HCT116 (cell line): ENCODE measurements around the gene DNAH7. TPM values are rescaled to one million over a fixed set of nuclear protein-coding genes. Genes with fewer than 3 reads are reported as not detected.

ENCODE experiments used
- ATAC-seq: fragments of 200-7000 bp; cut with Tn5 transposase; 2 replicates; pipeline ENCODE4 v1.9.1; 2020; ENCODE audit warnings: mild to moderate bottlenecking, moderate library complexity
- BruUV-seq: library from RNA; stranded (reverse); fragments of 400-500 nt; replicated peaks from 2 replicates; lab custom pipeline; 2021; lab: Mats Ljungman, UMichigan
- CTCF ChIA-PET: fragments of 300-600 bp; sonication (Branson Sonifier 250); formaldehyde crosslinking; loops from one replicate; lab custom pipeline; 2021; ENCODE audit warnings: antibody characterized with exemption; lab: Charles Lee
- POLR2A ChIA-PET: fragments of 300-600, 350-600 bp; sonication (Branson Sonifier 250); formaldehyde crosslinking; loops from one replicate; lab custom pipeline; 2021; ENCODE audit warnings: antibody characterized with exemption; lab: Charles Lee
- RAD21 ChIA-PET, 2 experiments: fragments of 300-600 bp; sonication (Branson Sonifier 250); formaldehyde crosslinking; loops; one replicate each; lab custom pipeline; 2023; ENCODE audit warnings: low total read pairs in 2 of 2; ENCODE audit not compliant: uncharacterized antibody in 2 of 2, unreplicated experiment in 2 of 2, low non-redundant PET in 1 of 2; lab: Charles Lee
- DNase-seq: peaks from one replicate; pipeline ENCODE4 v3.0.0-alpha.2; 2010; ENCODE audit warnings: low read depth, low spot score
- H2AFZ ChIP-seq: fragments of 200-600 bp; shearing (Covaris generic), sonication (generic); 2 replicates; pipeline ENCODE4 v1.6.1; 2017; ENCODE audit warnings: low read depth, mixed run types, mixed read lengths, antibody characterized with exemption, low read length; ENCODE audit not compliant: poor library complexity, severe bottlenecking
- H3K27ac ChIP-seq: 2 replicates; pipeline ENCODE4 v1.5.1; 2012; ENCODE audit warnings: low read depth, low read length
- H3K27me3 ChIP-seq: fragments of 200-600 bp; sonication (generic); 2 replicates; pipeline ENCODE4 v1.6.1; 2016; ENCODE audit warnings: mixed run types, low read length, mixed read lengths; ENCODE audit not compliant: insufficient read depth
- H3K36me3 ChIP-seq, 2 experiments: fragments of 200-500 bp in 1 of 2; fragments of 200-600 bp in 1 of 2; sonication (Bioruptor generic) in 1 of 2; sonication (generic) in 1 of 2; 2 replicates each; pipeline versions ENCODE4 v1.5.1 to v1.6.1; 2014 to 2016; ENCODE audit warnings: low read length in 2 of 2, inconsistent platforms in 1 of 2, mixed read lengths in 1 of 2, mixed run types in 1 of 2; ENCODE audit not compliant: insufficient read depth in 2 of 2, control insufficient read depth in 1 of 2
- H3K4me1 ChIP-seq, 2 experiments: fragments of 200-600 bp in 1 of 2; sonication (generic) in 1 of 2; 2 replicates each; pipeline versions ENCODE4 v1.5.1 to v1.6.1; 2012 to 2017; ENCODE audit warnings: low read length in 2 of 2, inconsistent platforms in 1 of 2, mild to moderate bottlenecking in 1 of 2, mixed read lengths in 1 of 2, mixed run types in 1 of 2, moderate library complexity in 1 of 2; ENCODE audit not compliant: insufficient read depth in 2 of 2, control insufficient read depth in 1 of 2
- H3K4me2 ChIP-seq: fragments of 200-600 bp; sonication (generic); 2 replicates; pipeline ENCODE4 v1.6.1; 2017; ENCODE audit warnings: mixed run types, low read length, mixed read lengths
- H3K4me3 ChIP-seq, 2 experiments: fragments of 200-600 bp in 1 of 2; sonication (generic) in 1 of 2; replicated peaks in 1 of 2; 2 replicates each; pipeline ENCODE4 v1.5.1; 2011 to 2016; ENCODE audit warnings: low read length in 2 of 2, control low read depth in 1 of 2, low read depth in 1 of 2, mild to moderate bottlenecking in 1 of 2, mixed read lengths in 1 of 2, mixed run types in 1 of 2
- H3K79me2 ChIP-seq: fragments of 200-600 bp; sonication (generic); 2 replicates; pipeline ENCODE4 v1.6.1; 2017; ENCODE audit warnings: mild to moderate bottlenecking, mixed run types, low read length, moderate library complexity, mixed read lengths; ENCODE audit not compliant: insufficient read depth
- H3K9ac ChIP-seq: fragments of 200-600 bp; sonication (generic); 2 replicates; pipeline ENCODE4 v1.6.1; 2016; ENCODE audit warnings: low read length, mixed read lengths
- H3K9me2 ChIP-seq: fragments of 200-600 bp; sonication (generic), shearing (Covaris generic); 2 replicates; pipeline ENCODE4 v1.6.1; 2017; ENCODE audit warnings: mixed run types, mild to moderate bottlenecking, moderate library complexity; ENCODE audit not compliant: insufficient read depth
- H3K9me3 ChIP-seq, 2 experiments: fragments of 200-500 bp in 1 of 2; fragments of 200-600 bp in 1 of 2; sonication (Bioruptor generic) in 1 of 2; sonication (generic) in 1 of 2; 2 replicates each; pipeline ENCODE4 v1.6.1; 2014 to 2017; ENCODE audit warnings: low read length in 2 of 2, mixed read lengths in 2 of 2, inconsistent platforms in 1 of 2, low read depth in 1 of 2, mild to moderate bottlenecking in 1 of 2, mixed run types in 1 of 2, moderate library complexity in 1 of 2; ENCODE audit not compliant: control insufficient read depth in 1 of 2, insufficient read depth in 1 of 2
- H4K20me1 ChIP-seq: fragments of 200-600 bp; sonication (generic), shearing (Covaris generic); 2 replicates; pipeline ENCODE4 v1.6.1; 2017; ENCODE audit warnings: mixed run types, mild to moderate bottlenecking, moderate library complexity; ENCODE audit not compliant: insufficient read depth
- CBX3 ChIP-seq: IDR thresholded peaks from 2 replicates; pipeline ENCODE4 v1.6.1; 2012; ENCODE audit warnings: low read depth
- CEBPB ChIP-seq: IDR thresholded peaks from 2 replicates; pipeline ENCODE4 v1.6.1; 2012; ENCODE audit warnings: low read depth
- EGR1 ChIP-seq: IDR thresholded peaks from 2 replicates; pipeline ENCODE4 v1.6.1; 2012; ENCODE audit warnings: low read depth
- ELF1 ChIP-seq: IDR thresholded peaks from 2 replicates; pipeline ENCODE4 v1.6.1; 2012; ENCODE audit warnings: low read depth, borderline replicate concordance
- EZH2 ChIP-seq: fragments of 200-600 bp; sonication (generic); IDR thresholded peaks from 2 replicates; pipeline ENCODE4 v1.6.1; 2017; ENCODE audit warnings: antibody characterized with exemption, mixed run types
- EZH2phosphoT487 ChIP-seq: fragments of 200-600 bp; IDR thresholded peaks from 2 replicates; pipeline ENCODE4 v1.6.1; 2018; ENCODE audit warnings: antibody characterized with exemption, borderline replicate concordance
- POLR2A ChIP-seq: IDR thresholded peaks from 2 replicates; pipeline ENCODE4 v1.7.0; 2011; ENCODE audit warnings: borderline replicate concordance; ENCODE audit not compliant: insufficient read depth, insufficient read length; ENCODE audit errors: extremely low read depth
- POLR2AphosphoS5 ChIP-seq: IDR thresholded peaks from 2 replicates; pipeline ENCODE4 v1.6.1; 2011; ENCODE audit warnings: mild to moderate bottlenecking, low read depth, low read length, moderate library complexity
- RAD21 ChIP-seq: IDR thresholded peaks from 2 replicates; pipeline ENCODE4 v1.6.1; 2012; ENCODE audit warnings: low read depth, mild to moderate bottlenecking
- SP1 ChIP-seq: IDR thresholded peaks from 2 replicates; pipeline ENCODE4 v1.6.1; 2012; ENCODE audit warnings: low read depth
- SRF ChIP-seq: IDR thresholded peaks from 2 replicates; pipeline ENCODE4 v1.6.1; 2012; ENCODE audit warnings: low read depth
- TCF7L2 ChIP-seq: IDR thresholded peaks from 2 replicates; pipeline ENCODE4 v1.7.0; 2011; ENCODE audit warnings: borderline replicate concordance, inconsistent platforms; ENCODE audit not compliant: insufficient read depth, insufficient read length; ENCODE audit errors: extremely low read depth
- ZFX ChIP-seq: fragments of 450-650 bp; IDR thresholded peaks from 2 replicates; pipeline ENCODE4 v1.6.1; 2017
- intact Hi-C: fragments of 100-400 bp; cut with micrococcal nuclease; formaldehyde crosslinking; loops from 2 replicates; pipeline ENCODE4 v1.10.0; 2022
- total RNA-seq: library from RNA; stranded (reverse); gene quantifications from one replicate; pipeline ENCODE4 v1.2.1, GENCODE V29; 2021; ENCODE audit not compliant: unreplicated experiment
- TF ChIP-seq, protein P1 (sequence below): IDR thresholded peaks from 2 replicates; pipeline ENCODE4 v1.6.1; 2011; ENCODE audit warnings: mild to moderate bottlenecking, low read length, moderate library complexity; ENCODE audit not compliant: insufficient replicate concordance; ENCODE audit errors: extremely low read depth
- TF ChIP-seq, protein P2 (sequence below): IDR thresholded peaks from 2 replicates; pipeline ENCODE4 v1.6.1; 2012

The DNAH7 gene
- total RNA-seq, 1 experiment from 2014 or later: not detected

DNA sequence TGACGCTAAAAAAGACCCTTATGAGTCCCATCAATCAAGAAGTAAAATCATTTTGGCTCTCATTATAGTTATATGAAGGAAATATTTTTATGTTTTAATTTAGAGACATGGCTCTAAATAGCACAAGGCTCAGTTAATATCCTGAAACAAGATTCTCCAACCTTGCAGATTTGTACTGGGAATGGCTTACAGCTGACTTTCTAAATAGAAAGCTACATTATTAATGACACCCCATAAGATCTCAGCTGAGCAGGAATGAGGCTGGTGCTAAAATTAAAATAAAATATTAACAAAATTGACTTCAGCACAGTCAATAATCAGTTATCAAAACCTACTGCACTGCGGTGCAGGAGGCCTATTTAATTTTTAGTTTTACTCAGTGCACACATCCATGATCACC lies 274.8 kb downstream of the DNAH7 start:
- Histone ChIP-seq H3K4me1 (no peaks in the 10 kb centered on the region), H3K9ac (no peak overlapping the region), H3K9me2 (no peaks in the 10 kb centered on the region), H2AFZ (no peak overlapping the region), H3K9me3 (no peaks in the 10 kb centered on the region), H3K36me3 (no peaks in the 10 kb centered on the region), H3K27ac (no peak overlapping the region), H4K20me1 (no peaks in the 10 kb centered on the region), H3K27me3 (no peaks in the 10 kb centered on the region), H3K4me2 (no peak overlapping the region), H3K4me3 (no peak overlapping the region), H3K79me2 (no peaks in the 10 kb centered on the region)
- DNase-seq (no peak), ATAC-seq (no peak)
- ChIA-PET CTCF (no interaction called here), RAD21 (no interaction called here), POLR2A (no interaction called here)
- intact Hi-C loops: no loop called here
- TF ChIP-seq CBX3 (no peak), ZFX (no peak), EGR1 (no peak), ELF1 (no peak), TCF7L2 (no peak), SRF (no peak), POLR2A (no peak)
- TF ChIP-seq, protein P1, sequence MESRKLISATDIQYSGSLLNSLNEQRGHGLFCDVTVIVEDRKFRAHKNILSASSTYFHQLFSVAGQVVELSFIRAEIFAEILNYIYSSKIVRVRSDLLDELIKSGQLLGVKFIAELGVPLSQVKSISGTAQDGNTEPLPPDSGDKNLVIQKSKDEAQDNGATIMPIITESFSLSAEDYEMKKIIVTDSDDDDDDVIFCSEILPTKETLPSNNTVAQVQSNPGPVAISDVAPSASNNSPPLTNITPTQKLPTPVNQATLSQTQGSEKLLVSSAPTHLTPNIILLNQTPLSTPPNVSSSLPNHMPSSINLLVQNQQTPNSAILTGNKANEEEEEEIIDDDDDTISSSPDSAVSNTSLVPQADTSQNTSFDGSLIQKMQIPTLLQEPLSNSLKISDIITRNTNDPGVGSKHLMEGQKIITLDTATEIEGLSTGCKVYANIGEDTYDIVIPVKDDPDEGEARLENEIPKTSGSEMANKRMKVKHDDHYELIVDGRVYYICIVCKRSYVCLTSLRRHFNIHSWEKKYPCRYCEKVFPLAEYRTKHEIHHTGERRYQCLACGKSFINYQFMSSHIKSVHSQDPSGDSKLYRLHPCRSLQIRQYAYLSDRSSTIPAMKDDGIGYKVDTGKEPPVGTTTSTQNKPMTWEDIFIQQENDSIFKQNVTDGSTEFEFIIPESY: no peak
- BruUV-seq: no TSS peak

DNA sequence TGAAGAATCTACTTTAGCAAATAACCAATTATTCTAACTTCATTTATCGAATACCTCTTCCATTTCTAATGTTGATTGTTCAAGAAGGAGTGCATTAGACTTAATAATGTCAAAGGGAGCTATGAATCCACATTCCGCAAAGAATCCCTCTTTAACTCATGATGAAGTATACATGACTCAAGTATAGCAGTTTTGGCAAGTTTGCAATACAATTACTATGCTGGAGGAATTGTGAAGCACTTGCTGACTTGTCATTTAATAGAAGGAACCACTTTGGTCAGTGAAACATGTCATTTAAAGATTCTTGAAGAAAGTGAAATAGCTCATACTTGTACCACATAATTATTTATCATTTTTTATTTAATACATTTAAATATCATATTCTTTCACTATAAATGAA lies 286.5 kb downstream of the DNAH7 start:
- RAD21 ChIA-PET: interaction anchor here in 1 of 2 experiments (0.8 kb wide), 1 partner anchor 80 kb away, joined by 4 read pairs; no protein-coding TSS in a partner anchor
- no peaks in the 10 kb centered on the region for H3K9me3 ChIP-seq
- H3K9me2 ChIP-seq: no peaks in the 10 kb centered on the region
- DNase-seq (no peak), ATAC-seq (no peak)
- TF ChIP-seq RAD21 (no peak), POLR2AphosphoS5 (no peak), EZH2 (no peak), CEBPB (no peak), EGR1 (no peak), ELF1 (no peak), EZH2phosphoT487 (no peak), POLR2A (no peak), SP1 (no peak)
- TF ChIP-seq, protein P2, sequence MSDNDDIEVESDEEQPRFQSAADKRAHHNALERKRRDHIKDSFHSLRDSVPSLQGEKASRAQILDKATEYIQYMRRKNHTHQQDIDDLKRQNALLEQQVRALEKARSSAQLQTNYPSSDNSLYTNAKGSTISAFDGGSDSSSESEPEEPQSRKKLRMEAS: no peak
- TF ChIP-seq, protein P1: no peak
- no peaks in the 10 kb centered on the region for H4K20me1 ChIP-seq
- intact Hi-C loops: no loop called here
- H3K36me3 ChIP-seq: no peaks in the 10 kb centered on the region
- H3K27me3 ChIP-seq: no peaks in the 10 kb centered on the region
- no TSS peak for BruUV-seq
- no peak overlapping the region for H3K9ac ChIP-seq
- no peaks in the 10 kb centered on the region for H3K4me1 ChIP-seq
- POLR2A ChIA-PET: no interaction called here
- CTCF ChIA-PET: no interaction called here
- H3K27ac ChIP-seq: no peak overlapping the region
- H3K4me3 ChIP-seq: no peak overlapping the region
- H3K4me2 ChIP-seq: no peak overlapping the region
- no peak overlapping the region for H2AFZ ChIP-seq
- H3K79me2 ChIP-seq: no peaks in the 10 kb centered on the region
